ENCODE results near the gene AVP.

AVP gene

DNA sequence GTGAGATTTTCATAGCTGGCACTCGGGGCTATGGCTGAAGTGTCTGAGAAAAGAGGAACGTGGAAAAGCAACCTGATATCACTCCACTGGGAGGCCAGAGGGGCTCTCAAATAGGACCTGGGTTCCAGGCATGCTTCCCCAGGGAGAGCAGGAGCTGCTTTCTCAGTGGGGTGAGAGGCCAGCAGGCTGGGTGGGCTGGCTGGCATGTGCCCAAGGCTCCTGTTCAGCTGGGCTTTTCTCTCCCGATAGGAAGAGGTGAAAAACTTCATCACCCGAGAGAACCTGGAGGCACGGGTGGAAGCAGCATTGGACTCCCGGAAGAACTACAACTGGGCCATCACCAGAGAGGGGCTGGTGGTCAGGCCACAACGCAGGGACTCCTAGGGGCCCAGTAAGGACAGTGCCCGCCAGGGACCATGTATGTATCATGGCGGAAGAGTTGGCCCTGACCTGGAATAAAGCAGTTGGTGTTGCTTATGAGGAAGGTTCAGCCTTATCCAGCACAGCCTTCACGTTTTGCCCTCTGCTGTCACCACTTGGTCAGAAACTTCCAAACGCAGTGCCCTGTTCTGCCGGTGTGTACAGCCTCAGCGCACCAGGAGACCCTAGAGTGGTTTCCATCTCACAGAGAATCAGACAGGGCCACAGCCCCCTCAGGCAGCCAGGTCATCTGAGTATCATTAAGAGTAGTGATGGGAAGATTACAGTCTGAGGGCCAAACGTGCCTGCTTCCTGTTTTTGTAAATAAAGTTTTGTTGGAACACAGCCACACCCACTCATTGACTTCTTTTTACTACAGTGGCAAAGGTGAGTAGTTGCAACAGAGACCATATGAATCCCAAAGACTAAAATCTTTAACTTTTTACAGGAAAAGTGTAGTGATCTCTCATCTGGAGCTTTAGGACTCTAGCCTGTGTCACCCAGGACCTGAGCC lies 36.8 kb downstream of the AVP start:
- no peak for DNase-seq (ENCODE audit: low read depth)

- DNase-seq (ENCODE audit: low read depth), result no peak
These were observed 37.7 kb downstream of the AVP start for GRCh38 chr20:3046677-3047462.

GRCh38 chr20:3045816-3046676 lies 38.5 kb downstream of the AVP start, which contains the start of gene MRPS26:
Gene MRPS26 (plus strand): TSS chr20:3046052. CDS start chr20:3046069, 17 bp downstream.
- DNase-seq (ENCODE audit: low read depth), result peak; percentile 52

- peak; percentile 7 for DNase-seq (ENCODE audit: low read depth)
These were observed 39.3 kb downstream of the AVP start for GRCh38 chr20:3045042-3045815.

DNA sequence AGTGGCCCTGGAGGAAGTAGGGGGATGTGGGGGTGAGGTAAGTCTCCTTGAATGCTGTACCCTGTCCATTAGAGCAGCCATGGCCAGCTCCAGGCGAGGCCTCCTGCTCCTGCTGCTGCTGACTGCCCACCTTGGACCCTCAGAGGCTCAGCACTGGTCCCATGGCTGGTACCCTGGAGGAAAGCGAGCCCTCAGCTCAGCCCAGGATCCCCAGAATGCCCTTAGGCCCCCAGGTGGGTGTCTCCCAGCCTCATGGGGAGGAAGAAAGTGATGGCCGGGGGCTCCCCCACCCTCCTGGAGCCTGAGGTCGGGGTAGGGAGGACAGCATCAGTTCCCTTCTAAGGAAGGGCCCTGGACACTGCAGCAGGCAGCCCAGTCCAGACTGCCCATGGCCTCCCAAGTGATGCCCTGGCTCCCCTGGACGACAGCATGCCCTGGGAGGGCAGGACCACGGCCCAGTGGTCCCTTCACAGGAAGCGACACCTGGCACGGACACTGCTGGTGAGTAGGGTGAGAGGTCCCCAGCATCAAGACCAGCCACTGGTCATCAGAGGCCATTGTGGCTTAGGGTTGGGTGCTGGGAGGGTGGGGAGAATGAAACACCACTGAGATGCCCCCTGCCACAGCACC lies 40.1 kb downstream of the AVP start:
- no peak for DNase-seq (ENCODE audit: low read depth)

GRCh38 chr20:3043322-3043721 lies 41.2 kb downstream of the AVP start, which contains the start of gene GNRH2:
Gene GNRH2 (plus strand): TSS chr20:3043622. CDS start chr20:3044415, 793 bp downstream.
- DNase-seq (ENCODE audit: low read depth), result no peak

DNA sequence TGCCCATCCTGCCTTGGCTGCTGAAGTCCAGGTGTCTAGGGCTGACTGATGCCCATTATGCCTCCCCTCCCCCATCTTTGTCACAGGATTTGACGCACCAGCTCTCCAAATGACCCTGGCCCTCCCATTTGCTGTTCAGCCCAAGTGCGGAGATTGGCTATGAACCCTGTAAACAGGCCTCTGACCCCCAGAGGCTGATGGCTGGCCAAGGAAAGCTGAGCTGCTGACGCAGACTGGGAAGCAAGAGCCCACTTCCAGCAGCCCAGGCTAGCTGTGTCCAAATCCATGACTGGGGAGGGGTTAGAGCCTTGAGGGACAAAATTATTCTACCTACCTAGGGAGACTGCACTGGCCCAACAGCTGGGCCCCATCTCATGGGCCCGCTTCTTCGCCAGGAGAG lies 41.9 kb downstream of the AVP start:
- no peak for DNase-seq (ENCODE audit: low read depth)

- no peak for DNase-seq (ENCODE audit: low read depth)
These were observed 42.6 kb downstream of the AVP start for GRCh38 chr20:3041854-3042409.

- DNase-seq (ENCODE audit: low read depth), result no peak
These were observed 44.4 kb downstream of the AVP start for GRCh38 chr20:3040086-3040485.

- DNase-seq (ENCODE audit: low read depth), result no peak
These were observed 45.1 kb downstream of the AVP start for GRCh38 chr20:3039426-3039825.

DNA sequence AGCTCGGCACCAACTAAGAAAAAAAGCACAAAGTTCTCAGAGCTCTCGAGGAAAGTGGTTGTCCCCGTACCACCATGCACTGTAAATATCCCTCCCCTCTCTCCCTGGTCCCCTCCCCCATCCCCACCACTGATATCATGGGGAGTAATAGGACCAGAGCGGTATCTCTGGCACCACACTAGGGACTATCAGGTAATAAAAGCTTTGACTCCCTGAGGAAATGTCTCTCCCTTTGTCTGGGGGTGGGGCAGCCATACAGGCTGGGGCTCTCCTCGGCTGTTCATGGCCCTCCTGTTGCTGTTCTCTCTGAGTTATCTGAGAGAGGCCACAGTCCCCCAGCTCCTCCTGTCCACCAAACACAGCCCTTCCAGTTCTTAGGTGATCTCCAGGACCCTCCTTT lies 46.1 kb downstream of the AVP start:
- DNase-seq (ENCODE audit: low read depth), result no peak

DNA sequence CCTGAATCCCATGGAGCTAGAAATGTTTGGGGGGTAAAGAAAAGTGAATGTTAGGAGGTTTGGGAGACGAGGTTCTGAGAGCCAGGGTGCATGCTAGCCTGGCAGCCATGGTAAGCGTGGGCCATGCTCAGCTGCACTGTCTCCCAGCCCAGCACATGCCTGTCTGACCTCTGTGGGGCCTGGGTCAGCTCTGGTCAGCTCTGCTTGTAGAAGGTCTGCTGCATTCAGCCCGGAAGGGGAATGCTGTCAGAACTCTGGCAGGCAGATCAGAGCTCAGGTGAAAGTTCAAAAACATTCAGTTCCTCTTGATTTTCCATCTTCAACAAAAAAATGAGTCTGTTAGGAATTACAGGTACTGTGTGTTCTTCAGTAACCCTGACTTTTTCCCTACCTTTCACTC lies 46.9 kb downstream of the AVP start:
- no peak for DNase-seq (ENCODE audit: low read depth)

- DNase-seq (ENCODE audit: low read depth), result no peak
These were observed 51.9 kb downstream of the AVP start for GRCh38 chr20:3032624-3033023.
